WTC11 (cell line): Measurements from ENCODE around the gene ROBO4. TPM values are rescaled to one million over a fixed set of nuclear protein-coding genes. Genes with fewer than 3 reads are reported as not detected.

Source experiments
- ATAC-seq: fragments of 200-7000 bp; cut with Tn5 transposase; 2 replicates; pipeline ENCODE4 v1.10.0; 2021; ENCODE audit warnings: mild to moderate bottlenecking, moderate library complexity
- CTCF ChIA-PET: fragments of 300-600 bp; sonication (Branson Sonifier 250); formaldehyde crosslinking; loops from one replicate; lab custom pipeline; 2021; ENCODE audit warnings: antibody characterized with exemption; lab: Charles Lee
- POLR2A ChIA-PET: fragments of 350-600 bp; sonication (Branson Sonifier 250); formaldehyde crosslinking; loops from one replicate; lab custom pipeline; 2021; ENCODE audit warnings: antibody characterized with exemption; lab: Charles Lee
- DNase-seq: peaks from one replicate; pipeline ENCODE4 v3.0.0; 2021; ENCODE audit warnings: low spot score
- H3K27ac Mint-ChIP-seq: 2 replicates; pipeline ENCODE4 v1.8.0; 2021; ENCODE audit warnings: mixed read lengths
- H3K27me3 Mint-ChIP-seq: 2 replicates; pipeline ENCODE4 v1.8.0; 2021; ENCODE audit warnings: low read depth, mild to moderate bottlenecking, moderate library complexity, mixed read lengths
- H3K36me3 Mint-ChIP-seq: 2 replicates; pipeline ENCODE4 v1.8.0; 2021; ENCODE audit warnings: mixed read lengths
- H3K4me1 Mint-ChIP-seq: 2 replicates; pipeline ENCODE4 v1.8.0; 2022; ENCODE audit warnings: mixed read lengths
- H3K4me3 Mint-ChIP-seq: 2 replicates; pipeline ENCODE4 v1.8.0; 2021; ENCODE audit warnings: mild to moderate bottlenecking, moderate library complexity, mixed read lengths
- H3K9me3 Mint-ChIP-seq: 2 replicates; pipeline ENCODE4 v1.8.0; 2021; ENCODE audit warnings: mixed read lengths
- ARID4B ChIP-seq: sonication (generic); formaldehyde crosslinking; IDR thresholded peaks from 2 replicates; pipeline ENCODE4 v1.8.0; 2023; ENCODE audit warnings: missing genetic modification reagents, mild to moderate bottlenecking, borderline replicate concordance
- ATF1 ChIP-seq: sonication (generic); formaldehyde crosslinking; IDR thresholded peaks from 2 replicates; pipeline ENCODE4 v1.8.1; 2023; ENCODE audit warnings: mild to moderate bottlenecking, moderate library complexity, missing genetic modification reagents
- ATF6 ChIP-seq: sonication (generic); formaldehyde crosslinking; IDR thresholded peaks from 2 replicates; pipeline ENCODE4 v1.8.1; 2023; ENCODE audit warnings: mild to moderate bottlenecking, missing genetic modification reagents
- CDX4 ChIP-seq: fragments of 250-450 bp; sonication (Bioruptor Pico); IDR thresholded peaks from 2 replicates; pipeline ENCODE4 v1.9.0; 2021; ENCODE audit warnings: moderate library complexity, mild to moderate bottlenecking, inconsistent platforms, borderline replicate concordance
- CREB1 ChIP-seq: sonication (generic); formaldehyde crosslinking; IDR thresholded peaks from 2 replicates; pipeline ENCODE4 v1.8.0; 2023; ENCODE audit warnings: mild to moderate bottlenecking, missing genetic modification reagents
- ESRRA ChIP-seq: sonication (generic); formaldehyde crosslinking; IDR thresholded peaks from 2 replicates; pipeline ENCODE4 v1.8.1; 2022; ENCODE audit warnings: mild to moderate bottlenecking, missing genetic modification reagents, borderline replicate concordance
- FOXJ3 ChIP-seq: sonication (generic); formaldehyde crosslinking; IDR thresholded peaks from 2 replicates; pipeline ENCODE4 v1.9.0; 2021; ENCODE audit warnings: missing genetic modification reagents, mild to moderate bottlenecking, borderline replicate concordance
- MYBL2 ChIP-seq: sonication (generic); formaldehyde crosslinking; IDR thresholded peaks from 2 replicates; pipeline ENCODE4 v1.8.1; 2023; ENCODE audit warnings: mild to moderate bottlenecking, moderate library complexity, missing genetic modification reagents
- OVOL2 ChIP-seq: fragments of 250-450 bp; sonication (Bioruptor Pico); IDR thresholded peaks from 2 replicates; pipeline ENCODE4 v1.9.0; 2021; ENCODE audit warnings: mild to moderate bottlenecking, borderline replicate concordance
- RORB ChIP-seq: fragments of 250-450 bp; sonication (Bioruptor Pico); IDR thresholded peaks from 2 replicates; pipeline ENCODE4 v1.9.0; 2021; ENCODE audit warnings: mild to moderate bottlenecking
- SMAD3 ChIP-seq: sonication (generic); formaldehyde crosslinking; IDR thresholded peaks from 2 replicates; pipeline ENCODE4 v1.8.0; 2022; ENCODE audit warnings: missing genetic modification reagents, mild to moderate bottlenecking, borderline replicate concordance
- TEAD1 ChIP-seq: sonication (generic); formaldehyde crosslinking; IDR thresholded peaks from 2 replicates; pipeline ENCODE4 v1.8.0; 2022; ENCODE audit warnings: mild to moderate bottlenecking, missing genetic modification reagents
- TEAD4 ChIP-seq: sonication (generic); formaldehyde crosslinking; IDR thresholded peaks from 2 replicates; pipeline ENCODE4 v1.8.0; 2022; ENCODE audit warnings: mild to moderate bottlenecking, missing genetic modification reagents
- ZNF423 ChIP-seq: fragments of 250-450 bp; sonication (Bioruptor Pico); IDR thresholded peaks from 2 replicates; pipeline ENCODE4 v2.1.2; 2022; ENCODE audit warnings: mild to moderate bottlenecking, moderate library complexity
- ZNF425 ChIP-seq: fragments of 250-450 bp; sonication (Bioruptor Pico); conservative IDR thresholded peaks from 2 replicates; pipeline ENCODE4 v1.9.0; 2021; ENCODE audit warnings: mild to moderate bottlenecking
- total RNA-seq: library from RNA; stranded (reverse); gene quantifications from 3 replicates; pipeline ENCODE4 v1.2.3, GENCODE V29; 2021
- TF ChIP-seq, protein P1 (sequence below): sonication (generic); formaldehyde crosslinking; IDR thresholded peaks from 2 replicates; pipeline ENCODE4 v1.8.0; 2023; ENCODE audit warnings: mild to moderate bottlenecking, missing genetic modification reagents
- TF ChIP-seq, protein P2 (sequence below): fragments of 250-450 bp; sonication (Bioruptor Pico); IDR thresholded peaks from 2 replicates; pipeline ENCODE4 v1.9.0; 2021; ENCODE audit warnings: mild to moderate bottlenecking

ROBO4 gene
- total RNA-seq, 1 experiment from 2014 or later, result 0.13 TPM

- ChIA-PET CTCF (interaction anchor here (1.5 to 3.4 kb wide), 3 partner anchors 11 to 65 kb away, joined by 3 to 20 read pairs (median 6); partner anchors contain the start of gene CCDC15), POLR2A (no interaction called here)
- Mint-ChIP-seq H3K27ac (no peak overlapping the region), H3K4me3 (no peak overlapping the region), H3K36me3 (no peaks in the 10 kb centered on the region), H3K9me3 (no peaks in the 10 kb centered on the region), H3K4me1 (0 out of 2 replicates have a peak, but pooled peaks cover 1% of the 10 kb centered on the region), H3K27me3 (peaks cover 38% of the 10 kb centered on the region)
- no peak for ATAC-seq
- TF ChIP-seq CREB1 (CRISPR knock-in tag) (no peak), FOXJ3 (CRISPR knock-in tag) (no peak), ZNF423 (CRISPR knock-in tag) (no peak), TEAD1 (CRISPR knock-in tag) (no peak)
- no peak for DNase-seq
Measured at GRCh38 chr11:124889191-124890091, 8.2 kb downstream of the ROBO4 start.

DNA sequence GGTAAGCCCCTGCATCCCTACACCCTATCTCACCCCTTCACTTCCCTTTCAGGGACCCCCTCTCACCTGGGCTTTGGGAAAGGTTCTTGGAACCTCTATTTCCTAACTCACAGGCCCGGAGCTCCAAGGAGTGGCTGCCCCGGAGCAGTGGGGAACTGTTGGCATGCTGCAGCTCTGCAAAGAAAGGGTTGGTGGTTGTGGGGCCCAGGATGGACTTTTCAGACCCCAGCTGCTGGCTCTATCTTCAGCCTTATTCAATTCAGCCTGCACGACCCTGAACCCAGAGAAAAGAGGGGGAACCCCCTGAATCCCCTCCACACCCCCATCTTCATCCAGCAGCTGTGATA is 10.0 kb downstream of the ROBO4 start:
- ChIA-PET POLR2A (no interaction called here), CTCF (interaction anchor here (0.6 to 3.4 kb wide), 2 partner anchors 11 to 1468 kb away, joined by 3 to 20 read pairs; partner anchors contain the start of gene ST3GAL4)
- peaks cover 12% of the 10 kb centered on the region; the same call in 1 of the 2 replicates for H3K4me1 Mint-ChIP-seq
- no peak for ATAC-seq
- no peak for DNase-seq
- H3K27ac Mint-ChIP-seq, result no peak overlapping the region
- peaks cover 43% of the 10 kb centered on the region for H3K27me3 Mint-ChIP-seq
- H3K36me3 Mint-ChIP-seq, result no peaks in the 10 kb centered on the region
- H3K4me3 Mint-ChIP-seq, result no peak overlapping the region
- no peaks in the 10 kb centered on the region for H3K9me3 Mint-ChIP-seq
- TF ChIP-seq, protein P1, sequence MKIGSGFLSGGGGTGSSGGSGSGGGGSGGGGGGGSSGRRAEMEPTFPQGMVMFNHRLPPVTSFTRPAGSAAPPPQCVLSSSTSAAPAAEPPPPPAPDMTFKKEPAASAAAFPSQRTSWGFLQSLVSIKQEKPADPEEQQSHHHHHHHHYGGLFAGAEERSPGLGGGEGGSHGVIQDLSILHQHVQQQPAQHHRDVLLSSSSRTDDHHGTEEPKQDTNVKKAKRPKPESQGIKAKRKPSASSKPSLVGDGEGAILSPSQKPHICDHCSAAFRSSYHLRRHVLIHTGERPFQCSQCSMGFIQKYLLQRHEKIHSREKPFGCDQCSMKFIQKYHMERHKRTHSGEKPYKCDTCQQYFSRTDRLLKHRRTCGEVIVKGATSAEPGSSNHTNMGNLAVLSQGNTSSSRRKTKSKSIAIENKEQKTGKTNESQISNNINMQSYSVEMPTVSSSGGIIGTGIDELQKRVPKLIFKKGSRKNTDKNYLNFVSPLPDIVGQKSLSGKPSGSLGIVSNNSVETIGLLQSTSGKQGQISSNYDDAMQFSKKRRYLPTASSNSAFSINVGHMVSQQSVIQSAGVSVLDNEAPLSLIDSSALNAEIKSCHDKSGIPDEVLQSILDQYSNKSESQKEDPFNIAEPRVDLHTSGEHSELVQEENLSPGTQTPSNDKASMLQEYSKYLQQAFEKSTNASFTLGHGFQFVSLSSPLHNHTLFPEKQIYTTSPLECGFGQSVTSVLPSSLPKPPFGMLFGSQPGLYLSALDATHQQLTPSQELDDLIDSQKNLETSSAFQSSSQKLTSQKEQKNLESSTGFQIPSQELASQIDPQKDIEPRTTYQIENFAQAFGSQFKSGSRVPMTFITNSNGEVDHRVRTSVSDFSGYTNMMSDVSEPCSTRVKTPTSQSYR (CRISPR knock-in tag), result no peak
- TF ChIP-seq SMAD3 (CRISPR knock-in tag) (no peak), RORB (no peak), ARID4B (no peak), ZNF425 (no peak), OVOL2 (CRISPR knock-in tag) (no peak), ATF1 (CRISPR knock-in tag) (no peak), CDX4 (CRISPR knock-in tag) (no peak), ATF6 (CRISPR knock-in tag) (no peak), TEAD4 (CRISPR knock-in tag) (no peak), MYBL2 (no peak), ESRRA (CRISPR knock-in tag) (no peak)
- TF ChIP-seq, protein P2, sequence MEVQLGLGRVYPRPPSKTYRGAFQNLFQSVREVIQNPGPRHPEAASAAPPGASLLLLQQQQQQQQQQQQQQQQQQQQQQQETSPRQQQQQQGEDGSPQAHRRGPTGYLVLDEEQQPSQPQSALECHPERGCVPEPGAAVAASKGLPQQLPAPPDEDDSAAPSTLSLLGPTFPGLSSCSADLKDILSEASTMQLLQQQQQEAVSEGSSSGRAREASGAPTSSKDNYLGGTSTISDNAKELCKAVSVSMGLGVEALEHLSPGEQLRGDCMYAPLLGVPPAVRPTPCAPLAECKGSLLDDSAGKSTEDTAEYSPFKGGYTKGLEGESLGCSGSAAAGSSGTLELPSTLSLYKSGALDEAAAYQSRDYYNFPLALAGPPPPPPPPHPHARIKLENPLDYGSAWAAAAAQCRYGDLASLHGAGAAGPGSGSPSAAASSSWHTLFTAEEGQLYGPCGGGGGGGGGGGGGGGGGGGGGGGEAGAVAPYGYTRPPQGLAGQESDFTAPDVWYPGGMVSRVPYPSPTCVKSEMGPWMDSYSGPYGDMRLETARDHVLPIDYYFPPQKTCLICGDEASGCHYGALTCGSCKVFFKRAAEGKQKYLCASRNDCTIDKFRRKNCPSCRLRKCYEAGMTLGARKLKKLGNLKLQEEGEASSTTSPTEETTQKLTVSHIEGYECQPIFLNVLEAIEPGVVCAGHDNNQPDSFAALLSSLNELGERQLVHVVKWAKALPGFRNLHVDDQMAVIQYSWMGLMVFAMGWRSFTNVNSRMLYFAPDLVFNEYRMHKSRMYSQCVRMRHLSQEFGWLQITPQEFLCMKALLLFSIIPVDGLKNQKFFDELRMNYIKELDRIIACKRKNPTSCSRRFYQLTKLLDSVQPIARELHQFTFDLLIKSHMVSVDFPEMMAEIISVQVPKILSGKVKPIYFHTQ, result no peak
